Parathyroid adenoma (tissue), 2 donors: ENCODE results near the gene DENND6B.

Experiments used
- H2AFZ ChIP-seq: fragments of 300-600 bp; sonication (generic); one replicate; pipeline ENCODE4 v1.7.0; 2017; ENCODE audit warnings: antibody characterized with exemption, mild to moderate bottlenecking
- H3K27ac ChIP-seq: fragments of 300-600 bp; sonication (generic); one replicate; pipeline ENCODE4 v1.7.0; 2017
- H3K27me3 ChIP-seq: fragments of 300-600 bp; sonication (generic); one replicate; pipeline ENCODE4 v1.7.0; 2017; ENCODE audit warnings: low read length; ENCODE audit not compliant: control insufficient read depth, insufficient read depth
- H3K36me3 ChIP-seq: fragments of 300-600 bp; sonication (generic); one replicate; pipeline ENCODE4 v1.7.0; 2017; ENCODE audit warnings: low read length; ENCODE audit not compliant: control insufficient read depth, insufficient read depth
- H3K4me1 ChIP-seq: fragments of 300-600 bp; sonication (generic); one replicate; pipeline ENCODE4 v1.7.0; 2017; ENCODE audit warnings: control low read depth
- H3K4me2 ChIP-seq: fragments of 300-600 bp; sonication (generic); one replicate; pipeline ENCODE4 v1.7.0; 2017; ENCODE audit warnings: low read length
- H3K4me3 ChIP-seq: fragments of 300-600 bp; sonication (generic); one replicate; pipeline ENCODE4 v1.7.0; 2017; ENCODE audit warnings: low read depth, low read length
- H3K79me2 ChIP-seq: fragments of 300-600 bp; sonication (generic); one replicate; pipeline ENCODE4 v1.7.0; 2017; ENCODE audit warnings: control low read depth
- H3K9ac ChIP-seq: fragments of 300-600 bp; sonication (generic); one replicate; pipeline ENCODE4 v1.7.0; 2017; ENCODE audit warnings: mild to moderate bottlenecking
- H3K9me3 ChIP-seq: fragments of 300-600 bp; sonication (generic); one replicate; pipeline ENCODE4 v1.7.0; 2017; ENCODE audit warnings: low read length; ENCODE audit not compliant: control insufficient read depth
- TF ChIP-seq, protein P1 (sequence below): fragments of 300-600 bp; sonication (generic); IDR thresholded peaks from one replicate; pipeline ENCODE4 v1.7.0; 2017; ENCODE audit warnings: antibody characterized with exemption, mild to moderate bottlenecking
- donor health status: primary hyperparathyroidism.

Gene DENND6B

DNA sequence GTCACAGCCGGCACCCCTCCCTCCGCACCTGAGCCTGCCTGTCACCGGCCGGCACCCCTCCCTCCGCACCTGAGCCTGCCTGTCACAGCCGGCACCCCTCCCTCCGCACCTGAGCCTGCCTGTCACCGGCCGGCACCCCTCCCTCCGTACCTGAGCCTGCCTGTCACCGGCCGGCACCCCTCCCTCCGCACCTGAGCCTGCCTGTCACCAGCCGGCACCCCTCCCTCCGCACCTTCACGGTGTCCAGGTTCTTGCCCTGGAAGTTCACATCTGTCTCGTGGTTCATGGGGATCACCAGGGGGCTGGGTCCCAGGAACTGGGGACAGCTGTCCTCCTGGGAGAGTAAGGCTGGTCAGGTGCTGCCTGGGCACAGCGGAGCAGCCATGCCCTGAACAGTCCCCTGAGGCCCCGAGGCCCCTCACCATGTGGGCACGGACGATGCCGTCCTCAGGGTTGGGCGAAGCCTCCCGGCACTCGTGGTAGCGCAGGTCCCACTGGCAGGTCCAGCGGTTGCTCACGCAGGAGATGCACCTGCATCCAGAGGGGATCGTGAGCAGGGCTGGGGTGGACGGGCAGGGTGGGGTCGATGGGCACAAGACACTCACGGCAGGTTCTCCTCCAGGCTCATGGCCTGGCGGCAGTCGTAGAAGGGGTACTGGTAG, 41.1 kb downstream of the DENND6B start:
- TF ChIP-seq, protein P1, sequence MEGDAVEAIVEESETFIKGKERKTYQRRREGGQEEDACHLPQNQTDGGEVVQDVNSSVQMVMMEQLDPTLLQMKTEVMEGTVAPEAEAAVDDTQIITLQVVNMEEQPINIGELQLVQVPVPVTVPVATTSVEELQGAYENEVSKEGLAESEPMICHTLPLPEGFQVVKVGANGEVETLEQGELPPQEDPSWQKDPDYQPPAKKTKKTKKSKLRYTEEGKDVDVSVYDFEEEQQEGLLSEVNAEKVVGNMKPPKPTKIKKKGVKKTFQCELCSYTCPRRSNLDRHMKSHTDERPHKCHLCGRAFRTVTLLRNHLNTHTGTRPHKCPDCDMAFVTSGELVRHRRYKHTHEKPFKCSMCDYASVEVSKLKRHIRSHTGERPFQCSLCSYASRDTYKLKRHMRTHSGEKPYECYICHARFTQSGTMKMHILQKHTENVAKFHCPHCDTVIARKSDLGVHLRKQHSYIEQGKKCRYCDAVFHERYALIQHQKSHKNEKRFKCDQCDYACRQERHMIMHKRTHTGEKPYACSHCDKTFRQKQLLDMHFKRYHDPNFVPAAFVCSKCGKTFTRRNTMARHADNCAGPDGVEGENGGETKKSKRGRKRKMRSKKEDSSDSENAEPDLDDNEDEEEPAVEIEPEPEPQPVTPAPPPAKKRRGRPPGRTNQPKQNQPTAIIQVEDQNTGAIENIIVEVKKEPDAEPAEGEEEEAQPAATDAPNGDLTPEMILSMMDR = no peak
- no peak overlapping the region for H3K9ac ChIP-seq
- no peaks in the 10 kb centered on the region for H3K9me3 ChIP-seq
- no peak overlapping the region for H3K4me3 ChIP-seq
- peak overlapping the region; percentile 50 for H3K4me2 ChIP-seq
- H3K27ac ChIP-seq = no peak overlapping the region
- peaks cover 16% of the 10 kb centered on the region for H3K79me2 ChIP-seq
- no peaks in the 10 kb centered on the region for H3K36me3 ChIP-seq
- H3K27me3 ChIP-seq = no peaks in the 10 kb centered on the region
- peaks cover 9% of the 10 kb centered on the region for H3K4me1 ChIP-seq
- H2AFZ ChIP-seq = no peak overlapping the region

- H3K4me2 ChIP-seq = no peak overlapping the region
- H3K27me3 ChIP-seq = no peaks in the 10 kb centered on the region
- TF ChIP-seq, protein P1 = no peak
- no peak overlapping the region for H3K27ac ChIP-seq
- no peak overlapping the region for H2AFZ ChIP-seq
- H3K4me1 ChIP-seq = peaks cover 9% of the 10 kb centered on the region
- peaks cover 11% of the 10 kb centered on the region for H3K79me2 ChIP-seq
- H3K9ac ChIP-seq = no peak overlapping the region
- no peaks in the 10 kb centered on the region for H3K9me3 ChIP-seq
- H3K36me3 ChIP-seq = no peaks in the 10 kb centered on the region
- H3K4me3 ChIP-seq = no peak overlapping the region
Measured at GRCh38 chr22:50284479-50284878, 42.3 kb downstream of the DENND6B start.

DNA sequence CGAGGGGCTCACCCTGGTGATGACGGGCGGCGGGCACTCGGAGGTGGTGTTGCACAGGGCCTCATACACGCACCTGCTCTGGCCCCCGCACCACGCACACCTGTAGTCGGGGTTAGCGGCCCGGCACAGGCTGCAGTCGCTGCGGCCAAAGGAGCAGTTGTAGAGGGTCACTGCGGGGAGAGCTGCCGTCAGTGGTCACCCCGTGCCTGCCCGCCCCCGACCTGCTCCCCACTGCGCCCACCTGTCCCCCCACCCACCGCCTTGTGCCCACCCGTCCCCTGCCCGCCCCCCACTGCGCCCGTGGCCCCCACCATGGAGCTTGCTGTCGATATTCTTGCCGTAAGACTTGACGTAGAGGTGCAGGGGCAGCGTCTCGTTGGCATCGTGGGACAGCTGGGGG, 43.0 kb downstream of the DENND6B start:
- Histone ChIP-seq H2AFZ (no peak overlapping the region), H3K4me2 (no peak overlapping the region), H3K27me3 (no peaks in the 10 kb centered on the region), H3K36me3 (no peaks in the 10 kb centered on the region), H3K4me1 (peaks cover 9% of the 10 kb centered on the region), H3K9ac (no peak overlapping the region), H3K9me3 (no peaks in the 10 kb centered on the region), H3K27ac (no peak overlapping the region), H3K79me2 (peaks cover 8% of the 10 kb centered on the region), H3K4me3 (no peak overlapping the region)
- TF ChIP-seq, protein P1 = no peak

GRCh38 chr22:50282361-50283155, 44.3 kb downstream of the DENND6B start:
- H3K79me2 ChIP-seq = no peaks in the 10 kb centered on the region
- no peak overlapping the region for H3K9ac ChIP-seq
- no peaks in the 10 kb centered on the region for H3K27me3 ChIP-seq
- no peak overlapping the region for H3K27ac ChIP-seq
- H2AFZ ChIP-seq = no peak overlapping the region
- H3K9me3 ChIP-seq = no peaks in the 10 kb centered on the region
- no peak overlapping the region for H3K4me3 ChIP-seq
- no peak overlapping the region for H3K4me2 ChIP-seq
- no peaks in the 10 kb centered on the region for H3K36me3 ChIP-seq
- H3K4me1 ChIP-seq = peaks cover 5% of the 10 kb centered on the region
- TF ChIP-seq, protein P1 = no peak
